ENCODE data around the gene SEC22C. TPM values are rescaled to one million over a fixed set of nuclear protein-coding genes. Genes with fewer than 3 reads are reported as not detected.
A peak's percentile ranks its signal among the peaks of the same experiment; 100 is the strongest.

Gene SEC22C
- total and polyA plus RNA-seq, 2 of the 13 experiments (the other 11 are each of a cell fraction or from before 2014, with no cell fraction given), result 20.0 to 40.0 TPM

DNA sequence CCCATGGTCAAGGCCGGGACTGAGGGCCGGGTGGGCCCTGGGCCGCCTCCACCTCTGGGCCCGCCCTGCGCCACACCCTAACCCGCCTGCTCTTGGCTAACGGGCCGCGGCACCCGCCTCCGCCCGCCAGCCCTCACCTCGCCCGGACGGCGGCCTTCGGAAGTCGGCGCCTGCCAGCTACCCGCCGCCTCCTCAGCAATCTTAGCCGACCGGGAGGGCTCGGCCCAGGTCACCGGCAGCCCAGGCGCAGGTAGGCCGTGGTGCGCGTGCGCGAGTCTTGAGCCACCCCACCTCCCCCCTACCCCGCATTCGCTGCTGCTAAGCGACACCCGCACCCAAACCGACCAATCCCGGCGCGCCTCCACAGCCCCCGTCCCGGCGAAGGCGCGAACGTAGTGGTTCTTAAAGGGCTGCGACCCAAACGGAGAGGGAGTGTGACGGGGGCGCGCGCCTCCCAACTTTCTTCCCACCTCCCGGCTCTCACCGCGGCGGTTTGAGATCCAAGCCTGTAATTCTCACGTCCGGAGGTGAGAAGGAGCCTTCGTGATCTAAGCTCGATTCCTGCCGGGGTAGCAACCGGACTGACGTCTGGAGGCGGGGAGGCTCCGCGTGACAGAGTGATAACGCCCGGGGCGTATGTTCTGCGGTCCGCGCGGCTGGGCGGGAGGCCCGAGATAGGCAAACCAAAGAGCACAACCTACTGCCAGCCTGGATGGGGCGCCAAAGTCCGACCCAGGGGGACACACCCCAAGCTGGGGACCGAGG is at the start of gene SEC22C (continued):
- TF ChIP-seq ZNF839 (CRISPR knock-in tag; IDR thresholded peaks at IDR 0.05; ENCODE audit: borderline replicate concordance) (no peak), MIER3 (CRISPR knock-in tag; IDR thresholded peaks at IDR 0.05; ENCODE audit: borderline replicate concordance) (no peak), NCOR1 (IDR thresholded peaks at IDR 0.05; ENCODE audit: borderline replicate concordance, low read length) (peak; percentile 51; the same call in 1 of the 2 replicates), ZNF329 (CRISPR knock-in tag; IDR thresholded peaks at IDR 0.05; ENCODE audit: low read depth) (no peak; the same call in 1 of the 2 replicates), GTF2F1 (IDR thresholded peaks at IDR 0.05; ENCODE audit: low read length) (no peak), GATAD2A (CRISPR knock-in tag; IDR thresholded peaks at IDR 0.05) (0 out of 2 replicates have a peak, but pooled peaks have one; percentile 17), ERF (CRISPR knock-in tag; IDR thresholded peaks at IDR 0.05) (peak; percentile 74; the same call in 1 of the 2 replicates), JARID2 (CRISPR knock-in tag; IDR thresholded peaks at IDR 0.05; ENCODE audit: insufficient replicate concordance) (no peak), DNMT3B (CRISPR knock-in tag; conservative IDR thresholded peaks at IDR 0.05) (no peak), TOPORS (CRISPR knock-in tag; IDR thresholded peaks at IDR 0.05) (no peak; the same call in 1 of the 2 replicates), NR1H2 (CRISPR knock-in tag; IDR thresholded peaks at IDR 0.05; ENCODE audit: borderline replicate concordance, low read depth) (no peak), ZNF644 (CRISPR knock-in tag; IDR thresholded peaks at IDR 0.05; ENCODE audit: low read depth) (no peak), MBD4 (IDR thresholded peaks at IDR 0.05; ENCODE audit: borderline replicate concordance, low read length) (no peak), ZFP36L2 (CRISPR knock-in tag; IDR thresholded peaks at IDR 0.05) (no peak)
- TF ChIP-seq, protein P1, sequence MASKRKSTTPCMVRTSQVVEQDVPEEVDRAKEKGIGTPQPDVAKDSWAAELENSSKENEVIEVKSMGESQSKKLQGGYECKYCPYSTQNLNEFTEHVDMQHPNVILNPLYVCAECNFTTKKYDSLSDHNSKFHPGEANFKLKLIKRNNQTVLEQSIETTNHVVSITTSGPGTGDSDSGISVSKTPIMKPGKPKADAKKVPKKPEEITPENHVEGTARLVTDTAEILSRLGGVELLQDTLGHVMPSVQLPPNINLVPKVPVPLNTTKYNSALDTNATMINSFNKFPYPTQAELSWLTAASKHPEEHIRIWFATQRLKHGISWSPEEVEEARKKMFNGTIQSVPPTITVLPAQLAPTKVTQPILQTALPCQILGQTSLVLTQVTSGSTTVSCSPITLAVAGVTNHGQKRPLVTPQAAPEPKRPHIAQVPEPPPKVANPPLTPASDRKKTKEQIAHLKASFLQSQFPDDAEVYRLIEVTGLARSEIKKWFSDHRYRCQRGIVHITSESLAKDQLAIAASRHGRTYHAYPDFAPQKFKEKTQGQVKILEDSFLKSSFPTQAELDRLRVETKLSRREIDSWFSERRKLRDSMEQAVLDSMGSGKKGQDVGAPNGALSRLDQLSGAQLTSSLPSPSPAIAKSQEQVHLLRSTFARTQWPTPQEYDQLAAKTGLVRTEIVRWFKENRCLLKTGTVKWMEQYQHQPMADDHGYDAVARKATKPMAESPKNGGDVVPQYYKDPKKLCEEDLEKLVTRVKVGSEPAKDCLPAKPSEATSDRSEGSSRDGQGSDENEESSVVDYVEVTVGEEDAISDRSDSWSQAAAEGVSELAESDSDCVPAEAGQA (IDR thresholded peaks at IDR 0.05; ENCODE audit: low read depth), result peak; percentile 40; the same call in 1 of the 2 replicates
- TF ChIP-seq, protein P1 (CRISPR knock-in tag; IDR thresholded peaks at IDR 0.05; ENCODE audit: borderline replicate concordance), result 0 out of 2 replicates have a peak, but pooled peaks have one; percentile 17
- TF ChIP-seq, protein P2, sequence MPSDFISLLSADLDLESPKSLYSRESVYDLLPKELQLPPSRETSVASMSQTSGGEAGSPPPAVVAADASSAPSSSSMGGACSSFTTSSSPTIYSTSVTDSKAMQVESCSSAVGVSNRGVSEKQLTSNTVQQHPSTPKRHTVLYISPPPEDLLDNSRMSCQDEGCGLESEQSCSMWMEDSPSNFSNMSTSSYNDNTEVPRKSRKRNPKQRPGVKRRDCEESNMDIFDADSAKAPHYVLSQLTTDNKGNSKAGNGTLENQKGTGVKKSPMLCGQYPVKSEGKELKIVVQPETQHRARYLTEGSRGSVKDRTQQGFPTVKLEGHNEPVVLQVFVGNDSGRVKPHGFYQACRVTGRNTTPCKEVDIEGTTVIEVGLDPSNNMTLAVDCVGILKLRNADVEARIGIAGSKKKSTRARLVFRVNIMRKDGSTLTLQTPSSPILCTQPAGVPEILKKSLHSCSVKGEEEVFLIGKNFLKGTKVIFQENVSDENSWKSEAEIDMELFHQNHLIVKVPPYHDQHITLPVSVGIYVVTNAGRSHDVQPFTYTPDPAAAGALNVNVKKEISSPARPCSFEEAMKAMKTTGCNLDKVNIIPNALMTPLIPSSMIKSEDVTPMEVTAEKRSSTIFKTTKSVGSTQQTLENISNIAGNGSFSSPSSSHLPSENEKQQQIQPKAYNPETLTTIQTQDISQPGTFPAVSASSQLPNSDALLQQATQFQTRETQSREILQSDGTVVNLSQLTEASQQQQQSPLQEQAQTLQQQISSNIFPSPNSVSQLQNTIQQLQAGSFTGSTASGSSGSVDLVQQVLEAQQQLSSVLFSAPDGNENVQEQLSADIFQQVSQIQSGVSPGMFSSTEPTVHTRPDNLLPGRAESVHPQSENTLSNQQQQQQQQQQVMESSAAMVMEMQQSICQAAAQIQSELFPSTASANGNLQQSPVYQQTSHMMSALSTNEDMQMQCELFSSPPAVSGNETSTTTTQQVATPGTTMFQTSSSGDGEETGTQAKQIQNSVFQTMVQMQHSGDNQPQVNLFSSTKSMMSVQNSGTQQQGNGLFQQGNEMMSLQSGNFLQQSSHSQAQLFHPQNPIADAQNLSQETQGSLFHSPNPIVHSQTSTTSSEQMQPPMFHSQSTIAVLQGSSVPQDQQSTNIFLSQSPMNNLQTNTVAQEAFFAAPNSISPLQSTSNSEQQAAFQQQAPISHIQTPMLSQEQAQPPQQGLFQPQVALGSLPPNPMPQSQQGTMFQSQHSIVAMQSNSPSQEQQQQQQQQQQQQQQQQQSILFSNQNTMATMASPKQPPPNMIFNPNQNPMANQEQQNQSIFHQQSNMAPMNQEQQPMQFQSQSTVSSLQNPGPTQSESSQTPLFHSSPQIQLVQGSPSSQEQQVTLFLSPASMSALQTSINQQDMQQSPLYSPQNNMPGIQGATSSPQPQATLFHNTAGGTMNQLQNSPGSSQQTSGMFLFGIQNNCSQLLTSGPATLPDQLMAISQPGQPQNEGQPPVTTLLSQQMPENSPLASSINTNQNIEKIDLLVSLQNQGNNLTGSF (CRISPR knock-in tag; IDR thresholded peaks at IDR 0.05), result no peak; the same call in 1 of the 2 replicates
- TF ChIP-seq, protein P3, sequence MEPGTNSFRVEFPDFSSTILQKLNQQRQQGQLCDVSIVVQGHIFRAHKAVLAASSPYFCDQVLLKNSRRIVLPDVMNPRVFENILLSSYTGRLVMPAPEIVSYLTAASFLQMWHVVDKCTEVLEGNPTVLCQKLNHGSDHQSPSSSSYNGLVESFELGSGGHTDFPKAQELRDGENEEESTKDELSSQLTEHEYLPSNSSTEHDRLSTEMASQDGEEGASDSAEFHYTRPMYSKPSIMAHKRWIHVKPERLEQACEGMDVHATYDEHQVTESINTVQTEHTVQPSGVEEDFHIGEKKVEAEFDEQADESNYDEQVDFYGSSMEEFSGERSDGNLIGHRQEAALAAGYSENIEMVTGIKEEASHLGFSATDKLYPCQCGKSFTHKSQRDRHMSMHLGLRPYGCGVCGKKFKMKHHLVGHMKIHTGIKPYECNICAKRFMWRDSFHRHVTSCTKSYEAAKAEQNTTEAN (CRISPR knock-in tag; conservative IDR thresholded peaks at IDR 0.05), result no peak

Measured in HepG2 (cell line).